GM23338 (cell line): ENCODE results near the gene PIGK. TPM values are rescaled to one million over a fixed set of nuclear protein-coding genes. Genes with fewer than 3 reads are reported as not detected.

ENCODE experiments used
- ATAC-seq: fragments of 200-7000 bp; cut with Tn5 transposase; 3 replicates; pipeline ENCODE4 v1.9.1; 2020
- DNase-seq: peaks from one replicate; pipeline ENCODE4 v3.0.0-alpha.2; 2015; ENCODE audit warnings: low spot score
- H2AFZ ChIP-seq: fragments of 200-600 bp; sonication (generic); 2 replicates; pipeline ENCODE4 v1.8.0; 2016; ENCODE audit warnings: antibody characterized with exemption, mild to moderate bottlenecking, moderate library complexity
- H3F3A ChIP-seq: fragments of 200-600 bp; sonication (generic); replicated peaks from 2 replicates; pipeline ENCODE4 v1.8.0; 2017; ENCODE audit warnings: antibody characterized with exemption, mixed run types, low read depth
- H3K27ac ChIP-seq: fragments of 200-600 bp; sonication (generic); 2 replicates; pipeline ENCODE4 v1.6.1; 2016; ENCODE audit warnings: low read depth
- H3K27me3 ChIP-seq: fragments of 200-600 bp; sonication (generic); 2 replicates; pipeline ENCODE4 v1.8.0; 2016; ENCODE audit warnings: mild to moderate bottlenecking, mixed run types, moderate library complexity; ENCODE audit not compliant: insufficient read depth
- H3K36me3 ChIP-seq: fragments of 200-600 bp; sonication (generic); 2 replicates; pipeline ENCODE4 v1.8.0; 2016; ENCODE audit warnings: mild to moderate bottlenecking; ENCODE audit not compliant: insufficient read depth
- H3K4me1 ChIP-seq: fragments of 200-600 bp; sonication (generic); 2 replicates; pipeline ENCODE4 v1.8.0; 2016; ENCODE audit warnings: mild to moderate bottlenecking, moderate library complexity; ENCODE audit not compliant: insufficient read depth
- H3K4me2 ChIP-seq: fragments of 200-600 bp; sonication (generic); 2 replicates; pipeline ENCODE4 v1.7.1; 2017; ENCODE audit warnings: mixed run types
- H3K4me3 ChIP-seq: fragments of 200-600 bp; sonication (generic); 2 replicates; pipeline ENCODE4 v1.6.1; 2016; ENCODE audit warnings: mixed run types
- H3K79me2 ChIP-seq: fragments of 200-600 bp; sonication (generic); replicated peaks from 2 replicates; pipeline ENCODE4 v1.8.0; 2017; ENCODE audit warnings: mild to moderate bottlenecking; ENCODE audit not compliant: insufficient read depth
- H3K9me2 ChIP-seq: fragments of 200-600 bp; sonication (generic); 2 replicates; pipeline ENCODE4 v1.8.0; 2017; ENCODE audit not compliant: insufficient read depth
- H4K20me1 ChIP-seq: fragments of 200-600 bp; sonication (generic); replicated peaks from 2 replicates; pipeline ENCODE4 v1.8.0; 2017; ENCODE audit warnings: mild to moderate bottlenecking; ENCODE audit not compliant: insufficient read depth
- H3K27ac Mint-ChIP-seq: 2 replicates; pipeline ENCODE4 v1.8.0; 2020; ENCODE audit warnings: inconsistent platforms, mild to moderate bottlenecking, moderate library complexity, mixed read lengths
- H3K27me3 Mint-ChIP-seq: 3 replicates; pipeline ENCODE4 v1.8.0; 2022; ENCODE audit warnings: low read depth, mild to moderate bottlenecking, moderate library complexity, mixed read lengths, inconsistent platforms; ENCODE audit not compliant: insufficient read depth, poor library complexity
- H3K36me3 Mint-ChIP-seq: 3 replicates; pipeline ENCODE4 v1.8.0; 2021; ENCODE audit warnings: low read depth, mild to moderate bottlenecking, inconsistent platforms, moderate library complexity, mixed read lengths
- H3K4me1 Mint-ChIP-seq: 3 replicates; pipeline ENCODE4 v1.8.0; 2020; ENCODE audit warnings: mild to moderate bottlenecking, inconsistent platforms, mixed read lengths
- H3K4me3 Mint-ChIP-seq: 3 replicates; pipeline ENCODE4 v1.8.0; 2021; ENCODE audit warnings: moderate library complexity, mild to moderate bottlenecking, inconsistent platforms, mixed read lengths
- H3K9me3 Mint-ChIP-seq: 3 replicates; pipeline ENCODE4 v1.8.0; 2020; ENCODE audit warnings: moderate library complexity, mild to moderate bottlenecking, inconsistent platforms, mixed read lengths
- CREB1 ChIP-seq: fragments of 250-450 bp; sonication (Bioruptor Pico); IDR thresholded peaks from 2 replicates; pipeline ENCODE4 v1.5.0; 2020; ENCODE audit warnings: low read depth, mild to moderate bottlenecking, moderate library complexity
- EZH2 ChIP-seq: fragments of 200-600 bp; sonication (generic); IDR thresholded peaks from one replicate; pipeline ENCODE4 v1.8.0; 2017; ENCODE audit warnings: antibody characterized with exemption, mild to moderate bottlenecking, low read depth; ENCODE audit not compliant: unreplicated experiment
- EZH2phosphoT487 ChIP-seq: fragments of 200-600 bp; sonication (generic); IDR thresholded peaks from one replicate; pipeline ENCODE4 v1.8.1; 2018; ENCODE audit warnings: antibody characterized with exemption; ENCODE audit not compliant: unreplicated experiment
- JUNB ChIP-seq: IDR thresholded peaks from one replicate; pipeline ENCODE4 v1.6.1; 2016; ENCODE audit warnings: antibody characterized with exemption; ENCODE audit not compliant: unreplicated experiment
- NANOG ChIP-seq: IDR thresholded peaks from 2 replicates; pipeline ENCODE4 v1.6.1; 2016; ENCODE audit warnings: antibody characterized with exemption, borderline replicate concordance
- POLR2AphosphoS5 ChIP-seq: IDR thresholded peaks from 2 replicates; pipeline ENCODE4 v1.6.1; 2016; ENCODE audit warnings: antibody characterized with exemption, low read depth
- STAT1 ChIP-seq: IDR thresholded peaks from one replicate; pipeline ENCODE4 v1.6.1; 2016; ENCODE audit warnings: antibody characterized with exemption; ENCODE audit not compliant: unreplicated experiment
- ZNF114 ChIP-seq: fragments of 250-450 bp; sonication (Bioruptor Pico); IDR thresholded peaks from 2 replicates; pipeline ENCODE4 v1.5.0; 2020; ENCODE audit warnings: mild to moderate bottlenecking, moderate library complexity
- ZNF331 ChIP-seq: fragments of 250-450 bp; sonication (Bioruptor Pico); IDR thresholded peaks from 2 replicates; pipeline ENCODE4 v1.5.0; 2020; ENCODE audit warnings: low read depth, mild to moderate bottlenecking, moderate library complexity
- polyA plus RNA-seq: library from polyadenylated mRNA; unstranded; fragments of >200 nt; fragmentation: Nextera tagmentation; extraction: Ambion mirVana; gene quantifications from 2 replicates; pipeline ENCODE4 v1.2.1, GENCODE V29; 2016
- total RNA-seq: library from RNA; depleted of rRNA; stranded (reverse); fragments of >200 nt; shearing (Covaris generic); gene quantifications from 2 replicates; pipeline ENCODE4 v1.2.3, GENCODE V29; 2014
- TF ChIP-seq, protein P1 (sequence below), 2 experiments: fragments of 200-600 bp in 1 of 2; sonication (generic) in 1 of 2; conservative IDR thresholded peaks; 2 replicates each; pipeline versions ENCODE4 v1.5.1 to v1.6.1; 2016 to 2017; ENCODE audit warnings: antibody characterized with exemption in 2 of 2, low read depth in 2 of 2, mild to moderate bottlenecking in 2 of 2, moderate library complexity in 1 of 2
- TF ChIP-seq, protein P2 (sequence below): fragments of 250-450 bp; sonication (Bioruptor Pico); IDR thresholded peaks from 2 replicates; pipeline ENCODE4 v1.5.0; 2020; ENCODE audit warnings: mild to moderate bottlenecking, moderate library complexity
- TF ChIP-seq, protein P3 (sequence below): IDR thresholded peaks from one replicate; pipeline ENCODE4 v1.6.1; 2018; ENCODE audit warnings: antibody characterized with exemption; ENCODE audit not compliant: unreplicated experiment
- TF ChIP-seq, protein P4 (sequence below): IDR thresholded peaks from 2 replicates; pipeline ENCODE4 v1.6.1; 2016; ENCODE audit warnings: antibody characterized with exemption

Gene PIGK
- total and polyA plus RNA-seq, 2 experiments from 2014 or later = 16.4 to 26.4 TPM

DNA sequence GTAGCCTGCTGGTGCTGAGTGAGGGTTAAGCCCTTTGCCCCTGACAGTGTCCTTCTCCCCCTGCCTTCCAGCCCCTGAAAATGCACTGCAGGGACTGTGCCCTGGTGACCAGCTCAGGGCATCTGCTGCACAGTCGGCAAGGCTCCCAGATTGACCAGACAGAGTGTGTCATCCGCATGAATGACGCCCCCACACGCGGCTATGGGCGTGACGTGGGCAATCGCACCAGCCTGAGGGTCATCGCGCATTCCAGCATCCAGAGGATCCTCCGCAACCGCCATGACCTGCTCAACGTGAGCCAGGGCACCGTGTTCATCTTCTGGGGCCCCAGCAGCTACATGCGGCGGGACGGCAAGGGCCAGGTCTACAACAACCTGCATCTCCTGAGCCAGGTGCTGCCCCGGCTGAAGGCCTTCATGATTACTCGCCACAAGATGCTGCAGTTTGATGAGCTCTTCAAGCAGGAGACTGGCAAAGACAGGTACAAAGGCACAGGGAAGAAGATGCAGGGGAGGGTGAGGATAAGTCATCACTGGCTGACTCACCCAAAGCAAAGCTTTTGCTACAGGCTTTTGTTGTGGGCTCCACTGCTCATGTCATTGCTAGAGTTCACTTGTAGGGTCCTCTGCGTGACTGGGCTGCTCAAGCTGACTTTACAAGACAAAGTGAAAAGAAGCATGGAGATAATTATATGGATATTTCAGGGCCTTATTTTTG lies 174.9 kb downstream of the PIGK start:
- DNase-seq (no peak), ATAC-seq (no peak)
- Histone ChIP-seq H3K27me3 (no peaks in the 10 kb centered on the region), H3K27ac (no peak overlapping the region), H3K36me3 (no peaks in the 10 kb centered on the region), H3K4me1 (no peaks in the 10 kb centered on the region), H3K4me2 (no peak overlapping the region), H3K79me2 (no peaks in the 10 kb centered on the region), H2AFZ (no peak overlapping the region), H3F3A (no peaks in the 10 kb centered on the region), H3K4me3 (no peak overlapping the region), H3K9me2 (no peaks in the 10 kb centered on the region), H4K20me1 (no peaks in the 10 kb centered on the region)
- H3K9me3 Mint-ChIP-seq = no peaks in the 10 kb centered on the region
- H3K4me1 Mint-ChIP-seq = no peaks in the 10 kb centered on the region
- no peak overlapping the region for H3K4me3 Mint-ChIP-seq
- TF ChIP-seq, protein P1, sequence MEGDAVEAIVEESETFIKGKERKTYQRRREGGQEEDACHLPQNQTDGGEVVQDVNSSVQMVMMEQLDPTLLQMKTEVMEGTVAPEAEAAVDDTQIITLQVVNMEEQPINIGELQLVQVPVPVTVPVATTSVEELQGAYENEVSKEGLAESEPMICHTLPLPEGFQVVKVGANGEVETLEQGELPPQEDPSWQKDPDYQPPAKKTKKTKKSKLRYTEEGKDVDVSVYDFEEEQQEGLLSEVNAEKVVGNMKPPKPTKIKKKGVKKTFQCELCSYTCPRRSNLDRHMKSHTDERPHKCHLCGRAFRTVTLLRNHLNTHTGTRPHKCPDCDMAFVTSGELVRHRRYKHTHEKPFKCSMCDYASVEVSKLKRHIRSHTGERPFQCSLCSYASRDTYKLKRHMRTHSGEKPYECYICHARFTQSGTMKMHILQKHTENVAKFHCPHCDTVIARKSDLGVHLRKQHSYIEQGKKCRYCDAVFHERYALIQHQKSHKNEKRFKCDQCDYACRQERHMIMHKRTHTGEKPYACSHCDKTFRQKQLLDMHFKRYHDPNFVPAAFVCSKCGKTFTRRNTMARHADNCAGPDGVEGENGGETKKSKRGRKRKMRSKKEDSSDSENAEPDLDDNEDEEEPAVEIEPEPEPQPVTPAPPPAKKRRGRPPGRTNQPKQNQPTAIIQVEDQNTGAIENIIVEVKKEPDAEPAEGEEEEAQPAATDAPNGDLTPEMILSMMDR (conservative IDR thresholded peaks at IDR 0.05; ENCODE audit: low read depth in 2 of 2) = no peak
- TF ChIP-seq ZNF114 (no peak), CREB1 (no peak), EZH2phosphoT487 (no peak), JUNB (no peak), EZH2 (no peak), ZNF331 (no peak), NANOG (no peak), STAT1 (no peak), POLR2AphosphoS5 (no peak)
- TF ChIP-seq, protein P2, sequence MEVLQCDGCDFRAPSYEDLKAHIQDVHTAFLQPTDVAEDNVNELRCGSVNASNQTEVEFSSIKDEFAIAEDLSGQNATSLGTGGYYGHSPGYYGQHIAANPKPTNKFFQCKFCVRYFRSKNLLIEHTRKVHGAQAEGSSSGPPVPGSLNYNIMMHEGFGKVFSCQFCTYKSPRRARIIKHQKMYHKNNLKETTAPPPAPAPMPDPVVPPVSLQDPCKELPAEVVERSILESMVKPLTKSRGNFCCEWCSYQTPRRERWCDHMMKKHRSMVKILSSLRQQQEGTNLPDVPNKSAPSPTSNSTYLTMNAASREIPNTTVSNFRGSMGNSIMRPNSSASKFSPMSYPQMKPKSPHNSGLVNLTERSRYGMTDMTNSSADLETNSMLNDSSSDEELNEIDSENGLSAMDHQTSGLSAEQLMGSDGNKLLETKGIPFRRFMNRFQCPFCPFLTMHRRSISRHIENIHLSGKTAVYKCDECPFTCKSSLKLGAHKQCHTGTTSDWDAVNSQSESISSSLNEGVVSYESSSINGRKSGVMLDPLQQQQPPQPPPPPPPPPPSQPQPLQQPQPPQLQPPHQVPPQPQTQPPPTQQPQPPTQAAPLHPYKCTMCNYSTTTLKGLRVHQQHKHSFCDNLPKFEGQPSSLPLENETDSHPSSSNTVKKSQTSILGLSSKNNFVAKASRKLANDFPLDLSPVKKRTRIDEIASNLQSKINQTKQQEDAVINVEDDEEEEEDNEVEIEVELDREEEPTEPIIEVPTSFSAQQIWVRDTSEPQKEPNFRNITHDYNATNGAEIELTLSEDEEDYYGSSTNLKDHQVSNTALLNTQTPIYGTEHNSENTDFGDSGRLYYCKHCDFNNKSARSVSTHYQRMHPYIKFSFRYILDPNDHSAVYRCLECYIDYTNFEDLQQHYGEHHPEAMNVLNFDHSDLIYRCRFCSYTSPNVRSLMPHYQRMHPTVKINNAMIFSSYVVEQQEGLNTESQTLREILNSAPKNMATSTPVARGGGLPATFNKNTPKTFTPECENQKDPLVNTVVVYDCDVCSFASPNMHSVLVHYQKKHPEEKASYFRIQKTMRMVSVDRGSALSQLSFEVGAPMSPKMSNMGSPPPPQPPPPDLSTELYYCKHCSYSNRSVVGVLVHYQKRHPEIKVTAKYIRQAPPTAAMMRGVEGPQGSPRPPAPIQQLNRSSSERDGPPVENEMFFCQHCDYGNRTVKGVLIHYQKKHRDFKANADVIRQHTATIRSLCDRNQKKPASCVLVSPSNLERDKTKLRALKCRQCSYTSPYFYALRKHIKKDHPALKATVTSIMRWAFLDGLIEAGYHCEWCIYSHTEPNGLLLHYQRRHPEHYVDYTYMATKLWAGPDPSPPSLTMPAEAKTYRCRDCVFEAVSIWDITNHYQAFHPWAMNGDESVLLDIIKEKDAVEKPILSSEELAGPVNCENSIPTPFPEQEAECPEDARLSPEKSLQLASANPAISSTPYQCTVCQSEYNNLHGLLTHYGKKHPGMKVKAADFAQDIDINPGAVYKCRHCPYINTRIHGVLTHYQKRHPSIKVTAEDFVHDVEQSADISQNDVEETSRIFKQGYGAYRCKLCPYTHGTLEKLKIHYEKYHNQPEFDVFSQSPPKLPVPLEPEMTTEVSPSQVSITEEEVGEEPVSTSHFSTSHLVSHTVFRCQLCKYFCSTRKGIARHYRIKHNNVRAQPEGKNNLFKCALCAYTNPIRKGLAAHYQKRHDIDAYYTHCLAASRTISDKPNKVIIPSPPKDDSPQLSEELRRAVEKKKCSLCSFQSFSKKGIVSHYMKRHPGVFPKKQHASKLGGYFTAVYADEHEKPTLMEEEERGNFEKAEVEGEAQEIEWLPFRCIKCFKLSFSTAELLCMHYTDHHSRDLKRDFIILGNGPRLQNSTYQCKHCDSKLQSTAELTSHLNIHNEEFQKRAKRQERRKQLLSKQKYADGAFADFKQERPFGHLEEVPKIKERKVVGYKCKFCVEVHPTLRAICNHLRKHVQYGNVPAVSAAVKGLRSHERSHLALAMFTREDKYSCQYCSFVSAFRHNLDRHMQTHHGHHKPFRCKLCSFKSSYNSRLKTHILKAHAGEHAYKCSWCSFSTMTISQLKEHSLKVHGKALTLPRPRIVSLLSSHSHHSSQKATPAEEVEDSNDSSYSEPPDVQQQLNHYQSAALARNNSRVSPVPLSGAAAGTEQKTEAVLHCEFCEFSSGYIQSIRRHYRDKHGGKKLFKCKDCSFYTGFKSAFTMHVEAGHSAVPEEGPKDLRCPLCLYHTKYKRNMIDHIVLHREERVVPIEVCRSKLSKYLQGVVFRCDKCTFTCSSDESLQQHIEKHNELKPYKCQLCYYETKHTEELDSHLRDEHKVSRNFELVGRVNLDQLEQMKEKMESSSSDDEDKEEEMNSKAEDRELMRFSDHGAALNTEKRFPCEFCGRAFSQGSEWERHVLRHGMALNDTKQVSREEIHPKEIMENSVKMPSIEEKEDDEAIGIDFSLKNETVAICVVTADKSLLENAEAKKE = no peak
- TF ChIP-seq, protein P3, sequence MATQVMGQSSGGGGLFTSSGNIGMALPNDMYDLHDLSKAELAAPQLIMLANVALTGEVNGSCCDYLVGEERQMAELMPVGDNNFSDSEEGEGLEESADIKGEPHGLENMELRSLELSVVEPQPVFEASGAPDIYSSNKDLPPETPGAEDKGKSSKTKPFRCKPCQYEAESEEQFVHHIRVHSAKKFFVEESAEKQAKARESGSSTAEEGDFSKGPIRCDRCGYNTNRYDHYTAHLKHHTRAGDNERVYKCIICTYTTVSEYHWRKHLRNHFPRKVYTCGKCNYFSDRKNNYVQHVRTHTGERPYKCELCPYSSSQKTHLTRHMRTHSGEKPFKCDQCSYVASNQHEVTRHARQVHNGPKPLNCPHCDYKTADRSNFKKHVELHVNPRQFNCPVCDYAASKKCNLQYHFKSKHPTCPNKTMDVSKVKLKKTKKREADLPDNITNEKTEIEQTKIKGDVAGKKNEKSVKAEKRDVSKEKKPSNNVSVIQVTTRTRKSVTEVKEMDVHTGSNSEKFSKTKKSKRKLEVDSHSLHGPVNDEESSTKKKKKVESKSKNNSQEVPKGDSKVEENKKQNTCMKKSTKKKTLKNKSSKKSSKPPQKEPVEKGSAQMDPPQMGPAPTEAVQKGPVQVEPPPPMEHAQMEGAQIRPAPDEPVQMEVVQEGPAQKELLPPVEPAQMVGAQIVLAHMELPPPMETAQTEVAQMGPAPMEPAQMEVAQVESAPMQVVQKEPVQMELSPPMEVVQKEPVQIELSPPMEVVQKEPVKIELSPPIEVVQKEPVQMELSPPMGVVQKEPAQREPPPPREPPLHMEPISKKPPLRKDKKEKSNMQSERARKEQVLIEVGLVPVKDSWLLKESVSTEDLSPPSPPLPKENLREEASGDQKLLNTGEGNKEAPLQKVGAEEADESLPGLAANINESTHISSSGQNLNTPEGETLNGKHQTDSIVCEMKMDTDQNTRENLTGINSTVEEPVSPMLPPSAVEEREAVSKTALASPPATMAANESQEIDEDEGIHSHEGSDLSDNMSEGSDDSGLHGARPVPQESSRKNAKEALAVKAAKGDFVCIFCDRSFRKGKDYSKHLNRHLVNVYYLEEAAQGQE = no peak
- TF ChIP-seq, protein P4, sequence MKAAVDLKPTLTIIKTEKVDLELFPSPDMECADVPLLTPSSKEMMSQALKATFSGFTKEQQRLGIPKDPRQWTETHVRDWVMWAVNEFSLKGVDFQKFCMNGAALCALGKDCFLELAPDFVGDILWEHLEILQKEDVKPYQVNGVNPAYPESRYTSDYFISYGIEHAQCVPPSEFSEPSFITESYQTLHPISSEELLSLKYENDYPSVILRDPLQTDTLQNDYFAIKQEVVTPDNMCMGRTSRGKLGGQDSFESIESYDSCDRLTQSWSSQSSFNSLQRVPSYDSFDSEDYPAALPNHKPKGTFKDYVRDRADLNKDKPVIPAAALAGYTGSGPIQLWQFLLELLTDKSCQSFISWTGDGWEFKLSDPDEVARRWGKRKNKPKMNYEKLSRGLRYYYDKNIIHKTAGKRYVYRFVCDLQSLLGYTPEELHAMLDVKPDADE = no peak
- no peaks in the 10 kb centered on the region for H3K27me3 Mint-ChIP-seq
- H3K36me3 Mint-ChIP-seq = no peaks in the 10 kb centered on the region
- H3K27ac Mint-ChIP-seq = no peak overlapping the region
